H1 (cell line): Measurements from ENCODE around the gene WHAMM. TPM values are rescaled to one million over a fixed set of nuclear protein-coding genes. Genes with fewer than 3 reads are reported as not detected.

ENCODE experiments used
- CTCF ChIA-PET: fragments of 300-600 bp; sonication (Branson Sonifier 250); formaldehyde crosslinking; loops from one replicate; lab custom pipeline; 2021; ENCODE audit not compliant: partially characterized antibody; lab: Charles Lee
- POLR2A ChIA-PET: fragments of 300-600 bp; sonication (Branson Sonifier 250); formaldehyde crosslinking; loops from one replicate; lab custom pipeline; 2021; ENCODE audit warnings: inconsistent platforms; ENCODE audit not compliant: partially characterized antibody; lab: Charles Lee
- DNase-seq, 2 experiments: peaks; one replicate each; pipeline versions ENCODE4 v3.0.0 to v3.0.0-alpha.2; 2010 to 2022; ENCODE audit warnings: low spot score in 2 of 2, low read depth in 1 of 2, mixed read lengths in 1 of 2
- FAIRE-seq: peaks from 2 replicates; lab custom pipeline; 2011; peaks lifted over from hg19 to GRCh38; lab: Jason Lieb, UNC
- H2AFZ ChIP-seq: 2 replicates; pipeline ENCODE4 v1.8.1; 2012; ENCODE audit warnings: low read length, inconsistent platforms
- H2AK5ac ChIP-seq: 2 replicates; pipeline ENCODE4 v1.6.1; 2013; ENCODE audit warnings: low read depth, low read length
- H2BK120ac ChIP-seq: replicated peaks from 2 replicates; pipeline ENCODE3; 2013; ENCODE audit warnings: low read depth, low read length, inconsistent platforms
- H2BK12ac ChIP-seq: 2 replicates; pipeline ENCODE4 v1.6.1; 2013; ENCODE audit warnings: low read depth, low read length
- H2BK15ac ChIP-seq: 2 replicates; pipeline ENCODE4 v1.6.1; 2013; ENCODE audit warnings: low read length
- H2BK20ac ChIP-seq: 2 replicates; pipeline ENCODE4 v1.6.1; 2013; ENCODE audit warnings: low read length
- H2BK5ac ChIP-seq: 2 replicates; pipeline ENCODE4 v1.6.1; 2013; ENCODE audit warnings: low read depth, low read length
- H3K14ac ChIP-seq: 2 replicates; pipeline ENCODE4 v1.6.1; 2013; ENCODE audit warnings: inconsistent platforms; ENCODE audit not compliant: insufficient read length
- H3K18ac ChIP-seq: 2 replicates; pipeline ENCODE4 v1.6.1; 2013; ENCODE audit warnings: low read length; ENCODE audit errors: extremely low read depth
- H3K23ac ChIP-seq: 2 replicates; pipeline ENCODE4 v1.6.1; 2013; ENCODE audit warnings: inconsistent platforms; ENCODE audit not compliant: insufficient read length
- H3K23me2 ChIP-seq: 2 replicates; pipeline ENCODE4 v1.6.1; 2013; ENCODE audit warnings: low read depth, low read length
- H3K27ac ChIP-seq: 2 replicates; pipeline ENCODE4 v1.6.1; 2011; ENCODE audit warnings: low read depth, low read length, inconsistent platforms
- H3K27me3 ChIP-seq, 4 experiments: replicated peaks in 1 of 4; 1 replicate in 1 of 4; 2 replicates in 3 of 4; pipeline versions ENCODE4 v1.6.1 to v1.8.1; 2011 to 2013; ENCODE audit warnings: low read length in 3 of 4, mild to moderate bottlenecking in 3 of 4, inconsistent platforms in 2 of 4, mixed read lengths in 2 of 4, moderate library complexity in 1 of 4; ENCODE audit not compliant: control insufficient read depth in 3 of 4, insufficient read depth in 3 of 4; ENCODE audit errors: extremely low read depth in 1 of 4
- H3K36me3 ChIP-seq, 4 experiments: 2 replicates each; pipeline versions ENCODE4 v1.6.1 to v1.8.1; 2011 to 2013; ENCODE audit warnings: mild to moderate bottlenecking in 4 of 4, low read length in 3 of 4, moderate library complexity in 2 of 4, control low read depth in 1 of 4, inconsistent platforms in 1 of 4; ENCODE audit not compliant: insufficient read depth in 4 of 4, control insufficient read depth in 2 of 4
- H3K4ac ChIP-seq: replicated peaks from 2 replicates; pipeline ENCODE3; 2013; ENCODE audit warnings: low read length, low read depth, mixed read lengths, inconsistent platforms; ENCODE audit not compliant: insufficient read length
- H3K4me1 ChIP-seq, 4 experiments: replicated peaks in 1 of 4; 1 replicate in 1 of 4; 2 replicates in 3 of 4; pipeline versions ENCODE4 v1.6.1 to v1.8.1; 2011 to 2013; ENCODE audit warnings: low read length in 3 of 4, inconsistent platforms in 2 of 4, mixed read lengths in 1 of 4; ENCODE audit not compliant: insufficient read depth in 4 of 4, control insufficient read depth in 3 of 4
- H3K4me2 ChIP-seq, 2 experiments: 2 replicates each; pipeline versions ENCODE4 v1.6.1 to v1.8.1; 2011 to 2013; ENCODE audit warnings: low read depth in 2 of 2, low read length in 2 of 2, control low read depth in 1 of 2, inconsistent platforms in 1 of 2, mild to moderate bottlenecking in 1 of 2; ENCODE audit not compliant: insufficient read depth in 1 of 2
- H3K4me3 ChIP-seq, 4 experiments: fragments of 200-600, 300-600 bp in 1 of 4; sonication (generic), shearing (Covaris generic), sonication (Bioruptor Twin) in 1 of 4; 2 replicates each; pipeline versions ENCODE4 v1.5.1 to v1.8.1; 2011 to 2016; ENCODE audit warnings: low read length in 4 of 4, low read depth in 3 of 4, control low read depth in 2 of 4, inconsistent platforms in 2 of 4, mild to moderate bottlenecking in 2 of 4, mixed read lengths in 1 of 4, moderate library complexity in 1 of 4; ENCODE audit not compliant: insufficient read depth in 2 of 4; ENCODE audit errors: extremely low read depth in 1 of 4
- H3K56ac ChIP-seq: replicated peaks from 2 replicates; pipeline ENCODE3; 2013; ENCODE audit warnings: low read depth, mild to moderate bottlenecking, mixed read lengths, low read length, inconsistent platforms; ENCODE audit not compliant: insufficient read length
- H3K79me1 ChIP-seq: 2 replicates; pipeline ENCODE4 v1.6.1; 2013; ENCODE audit warnings: low read depth, low read length, control low read depth
- H3K79me2 ChIP-seq, 2 experiments: 2 replicates each; pipeline versions ENCODE4 v1.6.1 to v1.8.1; 2012 to 2013; ENCODE audit warnings: low read length in 2 of 2, mild to moderate bottlenecking in 2 of 2, inconsistent platforms in 1 of 2; ENCODE audit not compliant: insufficient read depth in 2 of 2, control insufficient read depth in 1 of 2
- H3K9ac ChIP-seq, 4 experiments: replicated peaks in 1 of 4; 1 replicate in 1 of 4; 2 replicates in 3 of 4; pipeline versions ENCODE4 v1.6.1 to v1.8.1; 2011 to 2013; ENCODE audit warnings: low read depth in 3 of 4, low read length in 3 of 4, control low read depth in 2 of 4, mild to moderate bottlenecking in 2 of 4, moderate library complexity in 2 of 4, inconsistent platforms in 1 of 4; ENCODE audit errors: extremely low read depth in 1 of 4
- H3K9me3 ChIP-seq, 2 experiments: 2 replicates each; pipeline versions ENCODE4 v1.6.1 to v1.8.1; 2012 to 2013; ENCODE audit warnings: mild to moderate bottlenecking in 2 of 2, moderate library complexity in 2 of 2, control low read depth in 1 of 2, inconsistent platforms in 1 of 2, low read depth in 1 of 2, low read length in 1 of 2, mixed read lengths in 1 of 2; ENCODE audit not compliant: insufficient read depth in 2 of 2
- H4K20me1 ChIP-seq, 2 experiments: replicated peaks in 1 of 2; 2 replicates each; pipeline versions ENCODE3 to v1.8.1; 2011 to 2013; ENCODE audit warnings: inconsistent platforms in 2 of 2, low read length in 2 of 2, mild to moderate bottlenecking in 1 of 2; ENCODE audit not compliant: insufficient read depth in 2 of 2, control insufficient read depth in 1 of 2
- H4K5ac ChIP-seq: 2 replicates; pipeline ENCODE4 v1.6.1; 2013; ENCODE audit warnings: low read length, low read depth, mixed read lengths, inconsistent platforms; ENCODE audit not compliant: insufficient read length
- H4K8ac ChIP-seq: 2 replicates; pipeline ENCODE4 v1.8.0; 2013; ENCODE audit warnings: mild to moderate bottlenecking, moderate library complexity, low read length, inconsistent platforms; ENCODE audit not compliant: insufficient read depth; ENCODE audit errors: extremely low read depth
- H4K91ac ChIP-seq: replicated peaks from 2 replicates; pipeline ENCODE3; 2013; ENCODE audit warnings: low read length, mixed read lengths, inconsistent platforms; ENCODE audit not compliant: insufficient read length
- BACH1 ChIP-seq: IDR thresholded peaks from 2 replicates; pipeline ENCODE4 v1.6.1; 2012; ENCODE audit warnings: low read length, improper control_type of control experiment
- CBX8 ChIP-seq: fragments of 300-800, 300-1000 bp; sonication (generic); IDR thresholded peaks from 2 replicates; pipeline ENCODE4 v1.7.1; 2016; ENCODE audit warnings: low read depth, low read length, borderline replicate concordance
- CEBPB ChIP-seq: IDR thresholded peaks from 2 replicates; pipeline ENCODE4 v1.6.1; 2012; ENCODE audit warnings: low read depth, low read length
- CHD2 ChIP-seq: IDR thresholded peaks from 2 replicates; pipeline ENCODE4 v1.6.1; 2012; ENCODE audit warnings: low read length, improper control_type of control experiment
- EGR1 ChIP-seq: IDR thresholded peaks from 2 replicates; pipeline ENCODE4 v1.6.1; 2011; ENCODE audit warnings: low read depth, low read length, borderline replicate concordance
- HDAC2 ChIP-seq, 2 experiments: fragments of 300-600 bp in 1 of 2; sonication (generic) in 1 of 2; IDR thresholded peaks; 2 replicates each; pipeline ENCODE4 v1.6.1; 2011 to 2012; ENCODE audit warnings: low read depth in 2 of 2, low read length in 2 of 2, mild to moderate bottlenecking in 2 of 2, moderate library complexity in 2 of 2, borderline replicate concordance in 1 of 2, inconsistent platforms in 1 of 2
- MAFK ChIP-seq: IDR thresholded peaks from 2 replicates; pipeline ENCODE4 v1.6.1; 2012; ENCODE audit warnings: low read depth, mild to moderate bottlenecking, improper control_type of control experiment, low read length
- POU5F1 ChIP-seq: IDR thresholded peaks from 2 replicates; pipeline ENCODE4 v1.6.1; 2011; ENCODE audit warnings: low read depth, mild to moderate bottlenecking, low read length, moderate library complexity
- RAD21 ChIP-seq, 2 experiments: IDR thresholded peaks in 1 of 2; conservative IDR thresholded peaks in 1 of 2; 2 replicates each; pipeline ENCODE4 v1.6.1; 2011; ENCODE audit warnings: low read depth in 2 of 2, low read length in 2 of 2, improper control_type of control experiment in 1 of 2, inconsistent platforms in 1 of 2, mild to moderate bottlenecking in 1 of 2, moderate library complexity in 1 of 2
- RBBP5 ChIP-seq: IDR thresholded peaks from 2 replicates; pipeline ENCODE4 v1.7.1; 2012; ENCODE audit warnings: low read depth, mild to moderate bottlenecking, inconsistent platforms, low read length, moderate library complexity, borderline replicate concordance
- RFX5 ChIP-seq: IDR thresholded peaks from 2 replicates; pipeline ENCODE4 v1.6.1; 2011; ENCODE audit warnings: low read depth, low read length, improper control_type of control experiment, borderline replicate concordance
- RXRA ChIP-seq: IDR thresholded peaks from 2 replicates; pipeline ENCODE4 v1.6.1; 2011; ENCODE audit warnings: low read depth, mild to moderate bottlenecking, low read length, moderate library complexity; ENCODE audit not compliant: insufficient read depth
- SP4 ChIP-seq: IDR thresholded peaks from 2 replicates; pipeline ENCODE4 v1.6.1; 2012; ENCODE audit warnings: low read length, inconsistent platforms
- TCF12 ChIP-seq: IDR thresholded peaks from 2 replicates; pipeline ENCODE4 v1.6.1; 2011; ENCODE audit warnings: low read depth, mild to moderate bottlenecking, low read length
- WGBS, 2 experiments: shearing (Covaris generic) in 1 of 2; methylation state at CpG; one replicate each; pipeline versions ENCODE4 v1.1.6 to v1.1.7; 2013 to 2015; ENCODE audit warnings: low lambda C conversion rate in 2 of 2, mixed read lengths in 2 of 2, inconsistent platforms in 1 of 2, low coverage in 1 of 2, missing lambda C conversion rate in 1 of 2; ENCODE audit not compliant: insufficient replicate concordance in 2 of 2, insufficient coverage in 1 of 2, insufficient read length in 1 of 2; ENCODE audit errors: extremely low coverage in 1 of 2, missing lambda C conversion rate in 1 of 2; 5-methylcytosine and 5-hydroxymethylcytosine counted together
- polyA plus RNA-seq, 7 experiments: library from polyadenylated mRNA; depleted of rRNA in 3 of 7; stranded (reverse) in 5 of 7; unstranded in 2 of 7; fragments of >200 nt in 5 of 7; fragments of 200-250 nt in 2 of 7; gene quantifications; 1 replicate in 5 of 7; 2 replicates in 1 of 7; 4 replicates in 1 of 7; pipeline versions ENCODE4 v1.2.1 to v1.2.3, GENCODE V29; 2011 to 2013; ENCODE audit warnings: missing spikeins in 2 of 7, mixed read lengths in 2 of 7
- total RNA-seq: library from RNA; stranded (reverse); fragmentation: NEBNext Ultra II Directional; extraction: Animal tissue kit (Norgen Biotek cat#: 25700); gene quantifications from 2 replicates; pipeline ENCODE4 v1.2.1, GENCODE V29; 2021

WHAMM gene
- total and polyA plus RNA-seq, 2 of the 8 experiments (the other 6 are each of a cell fraction or from before 2014, with no cell fraction given) = 1.1 to 3.3 TPM

GRCh38 chr15:82851981-82852511 is 42.6 kb downstream of the WHAMM start:
- Histone ChIP-seq H2BK20ac (no peak overlapping the region), H2AK5ac (no peak overlapping the region), H2BK15ac (no peak overlapping the region), H3K14ac (no peak overlapping the region), H2BK12ac (no peak overlapping the region), H3K23ac (no peak overlapping the region), H3K56ac (no peak overlapping the region), H3K4me3 (no peak overlapping the region), H2BK120ac (no peak overlapping the region), H3K18ac (no peak overlapping the region), H3K9ac (no peak overlapping the region), H3K79me1 (no peaks in the 10 kb centered on the region), H3K4me1 (peaks cover 0 to 7% (median 3%) of the 10 kb centered on the region in 4 experiments; a peak in 5 of 7 replicates), H2AFZ (no peak overlapping the region), H3K4me2 (no peak overlapping the region), H3K9me3 (no peaks in the 10 kb centered on the region), H4K8ac (no peak overlapping the region; the same call in 1 of the 2 replicates), H4K91ac (no peak overlapping the region), H3K27ac (no peak overlapping the region), H4K20me1 (no peaks in the 10 kb centered on the region), H3K23me2 (no peaks in the 10 kb centered on the region), H3K79me2 (no peaks in the 10 kb centered on the region), H3K4ac (no peak overlapping the region), H2BK5ac (no peak overlapping the region), H4K5ac (no peak overlapping the region), H3K27me3 (no peaks in the 10 kb centered on the region), H3K36me3 (no peaks in the 10 kb centered on the region)
- FAIRE-seq (no peak), DNase-seq (no peak)
- ChIA-PET POLR2A (interaction anchor here (0.8 to 1.2 kb wide), 2 partner anchors 312 to 316 kb away, joined by 3 read pairs; partner anchors contain the start of gene RPS17), CTCF (interaction anchor here (0.7 to 2.3 kb wide), 6 partner anchors 9 to 149 kb away, joined by 3 to 12 read pairs (median 4); no protein-coding TSS in a partner anchor)
- 78% methylated on average over 9 of the region's 9 CpGs; no CpG with 5 or more reads in 1 of the 2 experiments for WGBS, 2 experiments
- no peak for TF ChIP-seq RFX5
- no peak for TF ChIP-seq RBBP5
- no peak for TF ChIP-seq CHD2
- no peak for TF ChIP-seq EGR1
- no peak for TF ChIP-seq SP4
- no peak for TF ChIP-seq MAFK
- no peak for TF ChIP-seq CBX8
- no peak for TF ChIP-seq POU5F1
- no peak for TF ChIP-seq TCF12
- TF ChIP-seq HDAC2 (IDR thresholded peaks at IDR 0.05; ENCODE audit: borderline replicate concordance in 1 of 2, low read depth in 2 of 2, low read length in 2 of 2) = no peak
- no peak for TF ChIP-seq RXRA
- TF ChIP-seq BACH1 = no peak
- TF ChIP-seq CEBPB = no peak
- no peak for TF ChIP-seq RAD21 (IDR thresholded peaks at IDR 0.05 in 1 of 2, conservative IDR thresholded peaks at IDR 0.05 in 1 of 2; ENCODE audit: low read depth in 2 of 2, low read length in 2 of 2)
